Uterus (tissue), 4 donors: Measurements from ENCODE around the gene RSRC1. TPM values are rescaled to one million over a fixed set of nuclear protein-coding genes. Genes with fewer than 3 reads are reported as not detected.

Experiments
- DNase-seq, 2 donors: peaks; one replicate each; pipeline ENCODE4 v3.0.0-alpha.2; 2019 to 2020
- H3K27ac ChIP-seq, 2 donors: fragments of 200-600 bp; sonication (generic); 1 replicate in 1 of 2; 2 replicates in 1 of 2; pipeline ENCODE4 v1.5.1; 2016 to 2018
- H3K27me3 ChIP-seq, 2 donors: fragments of 200-600 bp; sonication (generic); one replicate each; pipeline ENCODE4 v1.5.1; 2018 to 2019; ENCODE audit warnings: control low read depth in 1 of 2
- H3K36me3 ChIP-seq, 2 donors: fragments of 200-600 bp; sonication (generic); one replicate each; pipeline ENCODE4 v1.5.1; 2019; ENCODE audit warnings: control low read depth in 1 of 2
- H3K4me1 ChIP-seq, 2 donors: fragments of 200-600 bp; sonication (generic); one replicate each; pipeline ENCODE4 v1.5.1; 2018 to 2019; ENCODE audit warnings: control low read depth in 1 of 2
- H3K4me3 ChIP-seq, 2 donors: fragments of 200-600 bp; sonication (generic); 1 replicate in 1 of 2; 2 replicates in 1 of 2; pipeline ENCODE4 v1.5.1; 2018 to 2019; ENCODE audit warnings: mild to moderate bottlenecking in 1 of 2
- H3K9me3 ChIP-seq, 2 donors: fragments of 200-600 bp; sonication (generic); one replicate each; pipeline ENCODE4 v1.5.1; 2019; ENCODE audit warnings: control low read depth in 1 of 2
- POLR2A ChIP-seq, 2 donors: fragments of 450-650 bp; IDR thresholded peaks; one replicate each; pipeline ENCODE4 v1.6.1; 2016; ENCODE audit warnings: antibody characterized with exemption in 2 of 2, mild to moderate bottlenecking in 1 of 2, moderate library complexity in 1 of 2
- intact Hi-C: fragments of 100-400 bp; cut with DNase I; formaldehyde crosslinking; loops from one replicate; pipeline ENCODE4 v1.15.1; 2023; ENCODE audit warnings: low total_unique reads
- total RNA-seq, 4 donors: library from RNA; depleted of rRNA in 3 of 4; stranded (reverse); fragments of >200 nt in 3 of 4; gene quantifications; one replicate each; pipeline versions ENCODE4 v1.1.0 to v1.2.4, GENCODE V29; 2014 to 2023
- TF ChIP-seq, protein P1 (sequence below), 4 experiments: fragments of 200-600 bp in 2 of 4; fragments of 450-650 bp in 2 of 4; sonication (generic) in 2 of 4; IDR thresholded peaks; one replicate each; pipeline ENCODE4 v1.5.1; 2016 to 2019; ENCODE audit warnings: antibody characterized with exemption in 4 of 4, mild to moderate bottlenecking in 2 of 4, moderate library complexity in 1 of 4
- donor health status: DM: yes; HTN: yes; CAD: no.

Gene RSRC1
- total RNA-seq, 4 donors from 2014 or later, result 24.1 to 128 (median 60.6) TPM

- DNase-seq, result no peak
- no peaks in the 10 kb centered on the region for H3K36me3 ChIP-seq
- no peaks in the 10 kb centered on the region for H3K27me3 ChIP-seq
- TF ChIP-seq POLR2A (IDR thresholded peaks at IDR 0.05), result no peak
- TF ChIP-seq, protein P1, sequence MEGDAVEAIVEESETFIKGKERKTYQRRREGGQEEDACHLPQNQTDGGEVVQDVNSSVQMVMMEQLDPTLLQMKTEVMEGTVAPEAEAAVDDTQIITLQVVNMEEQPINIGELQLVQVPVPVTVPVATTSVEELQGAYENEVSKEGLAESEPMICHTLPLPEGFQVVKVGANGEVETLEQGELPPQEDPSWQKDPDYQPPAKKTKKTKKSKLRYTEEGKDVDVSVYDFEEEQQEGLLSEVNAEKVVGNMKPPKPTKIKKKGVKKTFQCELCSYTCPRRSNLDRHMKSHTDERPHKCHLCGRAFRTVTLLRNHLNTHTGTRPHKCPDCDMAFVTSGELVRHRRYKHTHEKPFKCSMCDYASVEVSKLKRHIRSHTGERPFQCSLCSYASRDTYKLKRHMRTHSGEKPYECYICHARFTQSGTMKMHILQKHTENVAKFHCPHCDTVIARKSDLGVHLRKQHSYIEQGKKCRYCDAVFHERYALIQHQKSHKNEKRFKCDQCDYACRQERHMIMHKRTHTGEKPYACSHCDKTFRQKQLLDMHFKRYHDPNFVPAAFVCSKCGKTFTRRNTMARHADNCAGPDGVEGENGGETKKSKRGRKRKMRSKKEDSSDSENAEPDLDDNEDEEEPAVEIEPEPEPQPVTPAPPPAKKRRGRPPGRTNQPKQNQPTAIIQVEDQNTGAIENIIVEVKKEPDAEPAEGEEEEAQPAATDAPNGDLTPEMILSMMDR (IDR thresholded peaks at IDR 0.05), result no peak
- peaks cover 0 to 17% of the 10 kb centered on the region in 2 donors for H3K9me3 ChIP-seq
- H3K4me3 ChIP-seq, result no peak overlapping the region
- H3K4me1 ChIP-seq, result no peaks in the 10 kb centered on the region
- H3K27ac ChIP-seq, result no peak overlapping the region
- intact Hi-C loops, result no loop called here
Observed at GRCh38 chr3:158200955-158201354, 91.1 kb downstream of the RSRC1 start.

- H3K36me3 ChIP-seq, result no peaks in the 10 kb centered on the region
- TF ChIP-seq, protein P1 (IDR thresholded peaks at IDR 0.05), result no peak
- TF ChIP-seq POLR2A (IDR thresholded peaks at IDR 0.05), result no peak
- DNase-seq, result no peak
- no peaks in the 10 kb centered on the region for H3K27me3 ChIP-seq
- no peak overlapping the region for H3K27ac ChIP-seq
- H3K4me1 ChIP-seq, result no peaks in the 10 kb centered on the region
- H3K4me3 ChIP-seq, result no peak overlapping the region
- intact Hi-C loops, result no loop called here
- peaks cover 0 to 5% of the 10 kb centered on the region in 2 donors for H3K9me3 ChIP-seq
Observed at GRCh38 chr3:158205324-158205723, 95.4 kb downstream of the RSRC1 start.

DNA sequence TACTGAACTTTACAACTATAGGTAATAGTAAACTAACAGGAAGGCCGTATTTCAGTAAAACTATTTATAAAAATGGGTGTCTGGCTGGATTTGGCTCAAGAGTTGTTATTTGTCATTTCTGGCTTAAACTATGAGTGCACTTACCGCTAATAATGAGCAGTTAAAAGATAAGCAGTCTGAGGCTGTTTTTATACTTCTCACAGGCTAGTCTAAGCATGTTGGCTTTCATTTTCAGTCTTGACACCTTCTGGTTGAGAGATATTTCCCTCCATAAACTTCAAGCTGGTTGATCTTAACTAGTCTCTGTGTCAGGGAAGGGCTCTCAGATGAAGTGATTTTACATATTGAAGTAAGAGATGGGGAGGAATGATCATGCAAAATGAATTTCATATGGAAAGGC lies 96.1 kb downstream of the RSRC1 start:
- Histone ChIP-seq H3K9me3 (peaks cover 0 to 5% of the 10 kb centered on the region in 2 donors), H3K4me3 (no peak overlapping the region), H3K27me3 (no peaks in the 10 kb centered on the region), H3K27ac (no peak overlapping the region), H3K4me1 (no peaks in the 10 kb centered on the region), H3K36me3 (no peaks in the 10 kb centered on the region)
- TF ChIP-seq POLR2A (IDR thresholded peaks at IDR 0.05), result no peak
- TF ChIP-seq, protein P1 (IDR thresholded peaks at IDR 0.05), result no peak
- DNase-seq, result no peak
- intact Hi-C loops, result no loop called here

GRCh38 chr3:158210067-158210466 lies 100.2 kb downstream of the RSRC1 start:
- intact Hi-C loops, result no loop called here
- TF ChIP-seq, protein P1 (IDR thresholded peaks at IDR 0.05), result no peak
- no peak for TF ChIP-seq POLR2A (IDR thresholded peaks at IDR 0.05)
- no peak for DNase-seq
- H3K27me3 ChIP-seq, result no peaks in the 10 kb centered on the region
- H3K27ac ChIP-seq, result no peak overlapping the region
- H3K36me3 ChIP-seq, result no peaks in the 10 kb centered on the region
- H3K4me3 ChIP-seq, result no peak overlapping the region
- no peaks in the 10 kb centered on the region for H3K9me3 ChIP-seq
- no peaks in the 10 kb centered on the region for H3K4me1 ChIP-seq

DNA sequence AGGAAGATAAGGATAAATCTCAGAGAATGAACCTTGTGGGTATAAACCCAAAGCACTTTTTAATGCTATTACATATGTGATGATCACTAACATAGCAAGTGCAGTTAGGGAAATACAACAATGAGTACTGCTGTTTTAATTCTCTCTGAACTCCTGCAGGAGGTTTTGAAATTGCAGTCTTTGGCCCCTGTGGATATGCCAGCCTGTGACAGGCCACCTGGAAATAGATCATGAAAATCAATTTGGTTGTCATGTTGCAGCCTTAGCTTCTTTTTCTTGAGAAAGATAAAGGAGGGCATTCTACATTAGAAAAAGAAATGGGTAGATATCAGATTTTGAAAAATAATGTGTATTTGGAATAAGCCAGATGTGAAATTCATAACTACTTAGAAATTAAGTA lies 103.6 kb downstream of the RSRC1 start:
- Histone ChIP-seq H3K4me1 (no peaks in the 10 kb centered on the region), H3K9me3 (no peaks in the 10 kb centered on the region), H3K4me3 (no peak overlapping the region), H3K36me3 (no peaks in the 10 kb centered on the region), H3K27ac (no peak overlapping the region), H3K27me3 (no peaks in the 10 kb centered on the region)
- TF ChIP-seq POLR2A (IDR thresholded peaks at IDR 0.05), result no peak
- TF ChIP-seq, protein P1 (IDR thresholded peaks at IDR 0.05), result no peak
- DNase-seq, result no peak
- intact Hi-C loops, result no loop called here
